Fibroblast of lung (primary cell): Measurements from ENCODE around the gene ROBO4. TPM values are rescaled to one million over a fixed set of nuclear protein-coding genes. Genes with fewer than 3 reads are reported as not detected.

Experiments used
- DNase-seq, 2 donors: peaks; one replicate each; pipeline versions ENCODE4 v3.0.0 to v3.0.0-alpha.2; 2010; ENCODE audit warnings: low read depth in 2 of 2
- H2AFZ ChIP-seq: 2 replicates; pipeline ENCODE4 v1.5.1; 2012; ENCODE audit warnings: low read length, control low read depth, inconsistent platforms
- H3K27ac ChIP-seq: 2 replicates; pipeline ENCODE4 v1.5.1; 2011; ENCODE audit warnings: low read length, control low read depth; ENCODE audit not compliant: insufficient read depth
- H3K27me3 ChIP-seq: 2 replicates; pipeline ENCODE4 v1.5.1; 2011; ENCODE audit warnings: mild to moderate bottlenecking, low read length; ENCODE audit not compliant: control insufficient read depth, insufficient read depth
- H3K36me3 ChIP-seq: 2 replicates; pipeline ENCODE4 v1.5.1; 2011; ENCODE audit warnings: low read length; ENCODE audit not compliant: control insufficient read depth, insufficient read depth
- H3K4me1 ChIP-seq: 2 replicates; pipeline ENCODE4 v1.5.1; 2011; ENCODE audit warnings: low read length; ENCODE audit not compliant: control insufficient read depth, insufficient read depth; ENCODE audit errors: extremely low read depth
- H3K4me2 ChIP-seq: 2 replicates; pipeline ENCODE4 v1.5.1; 2011; ENCODE audit warnings: low read length, control low read depth; ENCODE audit not compliant: insufficient read depth; ENCODE audit errors: extremely low read depth
- H3K4me3 ChIP-seq, 4 experiments: fragments of 200-600 bp in 1 of 4; sonication (generic) in 1 of 4; replicated peaks in 1 of 4; 2 replicates each; pipeline ENCODE4 v1.5.1; 2011 to 2016; ENCODE audit warnings: low read length in 4 of 4, low read depth in 3 of 4, mild to moderate bottlenecking in 3 of 4, control low read depth in 2 of 4, inconsistent platforms in 1 of 4, mixed read lengths in 1 of 4; ENCODE audit not compliant: insufficient read depth in 1 of 4; ENCODE audit errors: control extremely low read depth in 1 of 4
- H3K79me2 ChIP-seq: 2 replicates; pipeline ENCODE4 v1.5.1; 2012; ENCODE audit warnings: mild to moderate bottlenecking, low read length, inconsistent platforms; ENCODE audit not compliant: control insufficient read depth, insufficient read depth
- H3K9ac ChIP-seq: 2 replicates; pipeline ENCODE4 v1.5.1; 2011; ENCODE audit warnings: mild to moderate bottlenecking, low read length, control low read depth; ENCODE audit not compliant: insufficient read depth
- H3K9me3 ChIP-seq: 2 replicates; pipeline ENCODE4 v1.5.1; 2012; ENCODE audit warnings: low read depth, low read length; ENCODE audit not compliant: control insufficient read depth, insufficient read depth
- H4K20me1 ChIP-seq: 2 replicates; pipeline ENCODE4 v1.5.1; 2011; ENCODE audit warnings: low read length; ENCODE audit not compliant: control insufficient read depth, insufficient read depth; ENCODE audit errors: extremely low read depth
- EZH2 ChIP-seq: IDR thresholded peaks from 2 replicates; pipeline ENCODE4 v1.5.1; 2012; ENCODE audit warnings: low read length, control low read depth, mild to moderate bottlenecking; ENCODE audit errors: missing control alignments
- polyA plus RNA-seq, 2 donors: library from polyadenylated mRNA; depleted of rRNA in 1 of 2; stranded (reverse) in 1 of 2; unstranded in 1 of 2; fragments of >200 nt; gene quantifications; 2 replicates each; pipeline ENCODE4 v1.2.1, GENCODE V29; 2011 to 2012; ENCODE audit warnings: missing spikeins in 1 of 2
- total RNA-seq: library from RNA; depleted of rRNA; stranded (reverse); fragments of >200 nt; gene quantifications from 2 replicates; pipeline ENCODE4 v1.2.1, GENCODE V29; 2014
- TF ChIP-seq, protein P1 (sequence below), 2 donors: IDR thresholded peaks in 1 of 2; conservative IDR thresholded peaks in 1 of 2; 1 replicate in 1 of 2; 2 replicates in 1 of 2; pipeline ENCODE4 v1.5.1; 2011 to 2012; ENCODE audit warnings: low read length in 2 of 2, control low read depth in 1 of 2, inconsistent platforms in 1 of 2, low read depth in 1 of 2, mild to moderate bottlenecking in 1 of 2

ROBO4 gene
- total and polyA plus RNA-seq, 2 donors (not counting 1 experiment from before 2014, with no cell fraction given) = 0.45 to 0.66 TPM

DNA sequence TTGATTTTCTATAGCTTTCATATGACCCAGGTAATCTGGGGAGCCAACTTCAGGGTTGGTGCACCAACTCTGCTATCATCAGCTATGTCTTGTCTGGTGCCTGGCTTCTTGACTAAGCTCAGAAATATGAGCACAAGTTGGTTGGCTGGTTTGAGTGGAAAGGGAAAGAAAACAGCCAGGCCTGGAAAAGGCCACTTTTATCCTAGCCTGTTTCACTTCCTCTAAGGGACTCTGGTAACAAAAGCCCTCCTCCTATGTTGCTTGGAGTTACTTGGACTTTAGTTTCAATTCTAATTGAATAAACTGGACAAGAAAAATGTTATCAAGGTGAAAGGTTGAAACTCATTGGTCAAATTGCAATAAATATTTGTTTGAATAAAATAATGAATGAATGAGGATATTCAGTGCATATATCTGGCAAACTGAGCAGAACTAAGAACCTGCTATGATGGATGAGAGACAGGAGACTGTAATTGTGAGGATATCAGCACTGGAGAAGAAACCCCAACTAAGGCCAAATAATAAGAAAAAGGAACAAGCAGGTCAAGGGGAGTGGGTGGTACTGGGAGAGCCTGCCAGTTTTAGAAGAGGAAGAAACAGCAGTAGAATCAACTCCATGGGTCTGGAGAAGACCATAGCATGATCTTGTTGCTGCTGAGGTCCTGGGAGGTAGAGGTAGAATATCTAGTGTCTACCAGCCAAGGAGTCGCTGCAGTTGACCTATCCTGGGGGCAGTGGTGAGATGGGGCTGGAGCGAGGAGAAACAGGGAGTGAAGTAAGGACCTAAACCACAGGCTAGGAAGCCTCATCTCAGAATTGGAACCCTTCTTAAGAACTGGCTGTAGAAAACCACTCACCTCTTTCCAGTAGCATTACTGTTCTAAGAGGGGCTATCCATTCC, 8.2 kb downstream of the ROBO4 start:
- DNase-seq = no peak
- TF ChIP-seq EZH2 = no peak
- TF ChIP-seq, protein P1, sequence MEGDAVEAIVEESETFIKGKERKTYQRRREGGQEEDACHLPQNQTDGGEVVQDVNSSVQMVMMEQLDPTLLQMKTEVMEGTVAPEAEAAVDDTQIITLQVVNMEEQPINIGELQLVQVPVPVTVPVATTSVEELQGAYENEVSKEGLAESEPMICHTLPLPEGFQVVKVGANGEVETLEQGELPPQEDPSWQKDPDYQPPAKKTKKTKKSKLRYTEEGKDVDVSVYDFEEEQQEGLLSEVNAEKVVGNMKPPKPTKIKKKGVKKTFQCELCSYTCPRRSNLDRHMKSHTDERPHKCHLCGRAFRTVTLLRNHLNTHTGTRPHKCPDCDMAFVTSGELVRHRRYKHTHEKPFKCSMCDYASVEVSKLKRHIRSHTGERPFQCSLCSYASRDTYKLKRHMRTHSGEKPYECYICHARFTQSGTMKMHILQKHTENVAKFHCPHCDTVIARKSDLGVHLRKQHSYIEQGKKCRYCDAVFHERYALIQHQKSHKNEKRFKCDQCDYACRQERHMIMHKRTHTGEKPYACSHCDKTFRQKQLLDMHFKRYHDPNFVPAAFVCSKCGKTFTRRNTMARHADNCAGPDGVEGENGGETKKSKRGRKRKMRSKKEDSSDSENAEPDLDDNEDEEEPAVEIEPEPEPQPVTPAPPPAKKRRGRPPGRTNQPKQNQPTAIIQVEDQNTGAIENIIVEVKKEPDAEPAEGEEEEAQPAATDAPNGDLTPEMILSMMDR (conservative IDR thresholded peaks at IDR 0.05 in 1 of 2, IDR thresholded peaks at IDR 0.05 in 1 of 2; ENCODE audit: low read depth in 1 of 2, low read length in 2 of 2) = no peak
- no peak overlapping the region for H3K9ac ChIP-seq
- H3K79me2 ChIP-seq = no peaks in the 10 kb centered on the region
- H3K4me3 ChIP-seq = no peak overlapping the region
- no peak overlapping the region for H3K4me2 ChIP-seq
- no peaks in the 10 kb centered on the region for H3K27me3 ChIP-seq
- no peaks in the 10 kb centered on the region for H4K20me1 ChIP-seq
- peaks cover 3% of the 10 kb centered on the region for H3K4me1 ChIP-seq
- no peak overlapping the region for H2AFZ ChIP-seq
- no peak overlapping the region for H3K27ac ChIP-seq
- no peaks in the 10 kb centered on the region for H3K9me3 ChIP-seq
- H3K36me3 ChIP-seq = no peaks in the 10 kb centered on the region

- H3K27me3 ChIP-seq = no peaks in the 10 kb centered on the region
- DNase-seq = no peak
- H3K9me3 ChIP-seq = no peaks in the 10 kb centered on the region
- H3K79me2 ChIP-seq = no peaks in the 10 kb centered on the region
- no peak overlapping the region for H3K27ac ChIP-seq
- no peak overlapping the region for H3K9ac ChIP-seq
- H3K36me3 ChIP-seq = no peaks in the 10 kb centered on the region
- TF ChIP-seq, protein P1 (conservative IDR thresholded peaks at IDR 0.05 in 1 of 2, IDR thresholded peaks at IDR 0.05 in 1 of 2; ENCODE audit: low read depth in 1 of 2, low read length in 2 of 2) = no peak
- no peak for TF ChIP-seq EZH2
- H3K4me2 ChIP-seq = no peak overlapping the region
- H2AFZ ChIP-seq = no peak overlapping the region
- no peaks in the 10 kb centered on the region for H4K20me1 ChIP-seq
- H3K4me3 ChIP-seq = no peak overlapping the region
- H3K4me1 ChIP-seq = peaks cover 5% of the 10 kb centered on the region
Observed at GRCh38 chr11:124887667-124888013, 10.0 kb downstream of the ROBO4 start.

DNA sequence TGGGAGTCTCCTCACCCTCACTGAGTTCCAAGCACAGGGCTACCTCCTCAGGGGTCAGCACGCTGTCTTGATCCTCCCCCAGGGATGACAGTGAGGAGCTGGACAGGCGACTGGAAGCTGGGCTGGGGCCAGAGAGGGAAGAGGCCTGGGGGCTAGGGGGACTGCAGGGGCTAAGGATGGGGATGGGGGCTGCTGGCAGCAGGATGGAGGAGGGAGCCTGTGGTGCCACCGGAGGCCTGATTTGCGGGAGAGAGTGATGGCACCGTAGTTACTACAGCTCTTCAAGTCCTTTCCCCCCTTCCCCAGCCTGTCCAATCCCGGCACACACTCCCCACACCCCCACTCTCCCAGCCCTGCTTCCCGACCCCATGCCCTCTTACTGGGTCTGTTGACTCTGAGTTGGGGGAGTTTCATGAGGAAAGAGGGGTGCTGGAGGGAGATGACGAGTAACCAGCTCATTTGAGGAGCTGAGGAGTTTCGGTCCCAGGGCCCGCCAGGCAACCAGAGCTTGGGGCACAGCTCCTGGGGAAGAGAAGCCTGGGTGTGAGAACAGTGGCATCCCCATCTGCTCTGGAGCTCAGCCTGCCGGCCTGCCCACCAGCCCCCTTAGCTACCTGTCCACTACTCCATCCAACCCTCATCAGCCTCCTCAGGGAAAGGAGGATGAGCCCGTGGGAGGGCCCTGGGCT, 10.5 kb downstream of the ROBO4 start:
- H3K36me3 ChIP-seq = no peaks in the 10 kb centered on the region
- no peaks in the 10 kb centered on the region for H4K20me1 ChIP-seq
- H3K27ac ChIP-seq = no peak overlapping the region
- H3K79me2 ChIP-seq = no peaks in the 10 kb centered on the region
- H3K4me2 ChIP-seq = no peak overlapping the region
- H3K9ac ChIP-seq = no peak overlapping the region
- no peak for TF ChIP-seq EZH2
- TF ChIP-seq, protein P1 (conservative IDR thresholded peaks at IDR 0.05 in 1 of 2, IDR thresholded peaks at IDR 0.05 in 1 of 2; ENCODE audit: low read depth in 1 of 2, low read length in 2 of 2) = no peak
- H3K4me3 ChIP-seq = no peak overlapping the region
- no peak overlapping the region for H2AFZ ChIP-seq
- H3K27me3 ChIP-seq = no peaks in the 10 kb centered on the region
- no peaks in the 10 kb centered on the region for H3K9me3 ChIP-seq
- no peak for DNase-seq
- peaks cover 6% of the 10 kb centered on the region for H3K4me1 ChIP-seq
